ENCODE measurements around the gene CPED1. TPM values are rescaled to one million over a fixed set of nuclear protein-coding genes. Genes with fewer than 3 reads are reported as not detected.

CPED1 gene
- total and polyA plus RNA-seq, 3 experiments from 2014 or later = 0.09 to 0.27 TPM; not detected in 1

GRCh38 chr7:121344093-121344492 is 355.6 kb downstream of the CPED1 start:
- CTCF ChIA-PET = no interaction called here
- DNase-seq = no peak
- H3K4me3 Mint-ChIP-seq = no peak overlapping the region
- Histone ChIP-seq H3K4me1 (ENCODE audit: insufficient read depth, low read length) (no peaks in the 10 kb centered on the region), H3K27ac (ENCODE audit: low read depth, low read length) (no peak overlapping the region), H3K4me3 (ENCODE audit: low read length) (no peak overlapping the region), H3K36me3 (ENCODE audit: insufficient read depth, low read length) (no peaks in the 10 kb centered on the region), H3K27me3 (ENCODE audit: insufficient read depth, low read length, poor library complexity, severe bottlenecking) (no peaks in the 10 kb centered on the region), H3K9me3 (ENCODE audit: low read length) (no peaks in the 10 kb centered on the region)
- POLR2A ChIA-PET = no interaction called here
- no peaks in the 10 kb centered on the region for H3K27me3 Mint-ChIP-seq
- H3K9me3 Mint-ChIP-seq = no peaks in the 10 kb centered on the region
- no peak overlapping the region for H3K27ac Mint-ChIP-seq
- no peaks in the 10 kb centered on the region for H3K4me1 Mint-ChIP-seq
- peaks cover 0 to 21% (median 9%) of the 10 kb centered on the region in 3 donors for H3K36me3 Mint-ChIP-seq

- Mint-ChIP-seq H3K4me1 (no peaks in the 10 kb centered on the region), H3K27me3 (no peaks in the 10 kb centered on the region), H3K9me3 (no peaks in the 10 kb centered on the region), H3K36me3 (peaks cover 0 to 21% (median 9%) of the 10 kb centered on the region in 3 donors), H3K27ac (peak overlapping the region in 1 of 8 donors; percentile 43), H3K4me3 (no peak overlapping the region)
- no peaks in the 10 kb centered on the region for H3K36me3 ChIP-seq (ENCODE audit: insufficient read depth, low read length)
- ChIA-PET CTCF (no interaction called here), POLR2A (no interaction called here)
- H3K27me3 ChIP-seq (ENCODE audit: insufficient read depth, low read length, poor library complexity, severe bottlenecking) = no peaks in the 10 kb centered on the region
- DNase-seq = no peak
- no peak overlapping the region for H3K27ac ChIP-seq (ENCODE audit: low read depth, low read length)
- no peak overlapping the region for H3K4me3 ChIP-seq (ENCODE audit: low read length)
- H3K9me3 ChIP-seq (ENCODE audit: low read length) = no peaks in the 10 kb centered on the region
- no peaks in the 10 kb centered on the region for H3K4me1 ChIP-seq (ENCODE audit: insufficient read depth, low read length)
Measured at GRCh38 chr7:121344497-121344896, 356.0 kb downstream of the CPED1 start.

Other genes starting within 250 kb of the CPED1 start
- not detected for gene TSPAN12, start 130.6 kb upstream of the CPED1 start, total RNA-seq
- not detected for gene TSPAN12, start 130.6 kb upstream of the CPED1 start, polyA plus RNA-seq
- 10 to 100 TPM; 24.4 to 30.7 TPM for gene ING3, start 37.9 kb upstream of the CPED1 start, total RNA-seq
- 31.6 TPM for gene ING3, start 37.9 kb upstream of the CPED1 start, polyA plus RNA-seq

Data from CD8-positive, alpha-beta memory T cell (primary cell).